Measurements from ENCODE around the gene L3MBTL1.

Gene L3MBTL1

DNA sequence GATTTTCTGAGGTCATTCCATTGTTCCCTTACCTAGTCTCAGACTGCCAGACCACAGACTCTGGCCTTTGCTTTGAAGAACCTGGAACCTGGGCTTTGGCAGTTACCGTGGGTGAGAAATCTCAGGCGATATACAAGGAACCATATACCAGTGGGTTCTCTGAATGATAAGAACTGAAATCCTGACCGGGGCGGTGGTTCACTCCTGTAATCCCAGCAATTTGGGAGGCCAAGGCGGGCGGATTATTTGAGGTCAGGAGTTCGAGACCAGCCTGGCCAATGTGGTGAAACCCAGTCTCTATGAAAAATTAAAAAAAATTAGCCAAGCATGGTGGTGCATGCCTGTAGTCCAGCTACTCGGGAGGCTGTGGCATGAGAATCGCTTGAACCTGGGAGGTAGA lies 37.0 kb downstream of the L3MBTL1 start:
- TF ChIP-seq, protein P1, sequence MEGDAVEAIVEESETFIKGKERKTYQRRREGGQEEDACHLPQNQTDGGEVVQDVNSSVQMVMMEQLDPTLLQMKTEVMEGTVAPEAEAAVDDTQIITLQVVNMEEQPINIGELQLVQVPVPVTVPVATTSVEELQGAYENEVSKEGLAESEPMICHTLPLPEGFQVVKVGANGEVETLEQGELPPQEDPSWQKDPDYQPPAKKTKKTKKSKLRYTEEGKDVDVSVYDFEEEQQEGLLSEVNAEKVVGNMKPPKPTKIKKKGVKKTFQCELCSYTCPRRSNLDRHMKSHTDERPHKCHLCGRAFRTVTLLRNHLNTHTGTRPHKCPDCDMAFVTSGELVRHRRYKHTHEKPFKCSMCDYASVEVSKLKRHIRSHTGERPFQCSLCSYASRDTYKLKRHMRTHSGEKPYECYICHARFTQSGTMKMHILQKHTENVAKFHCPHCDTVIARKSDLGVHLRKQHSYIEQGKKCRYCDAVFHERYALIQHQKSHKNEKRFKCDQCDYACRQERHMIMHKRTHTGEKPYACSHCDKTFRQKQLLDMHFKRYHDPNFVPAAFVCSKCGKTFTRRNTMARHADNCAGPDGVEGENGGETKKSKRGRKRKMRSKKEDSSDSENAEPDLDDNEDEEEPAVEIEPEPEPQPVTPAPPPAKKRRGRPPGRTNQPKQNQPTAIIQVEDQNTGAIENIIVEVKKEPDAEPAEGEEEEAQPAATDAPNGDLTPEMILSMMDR (IDR thresholded peaks at IDR 0.05): no peak

- TF ChIP-seq, protein P1 (IDR thresholded peaks at IDR 0.05): no peak
Measured at GRCh38 chr20:43545837-43546578, 38.5 kb downstream of the L3MBTL1 start.

DNA sequence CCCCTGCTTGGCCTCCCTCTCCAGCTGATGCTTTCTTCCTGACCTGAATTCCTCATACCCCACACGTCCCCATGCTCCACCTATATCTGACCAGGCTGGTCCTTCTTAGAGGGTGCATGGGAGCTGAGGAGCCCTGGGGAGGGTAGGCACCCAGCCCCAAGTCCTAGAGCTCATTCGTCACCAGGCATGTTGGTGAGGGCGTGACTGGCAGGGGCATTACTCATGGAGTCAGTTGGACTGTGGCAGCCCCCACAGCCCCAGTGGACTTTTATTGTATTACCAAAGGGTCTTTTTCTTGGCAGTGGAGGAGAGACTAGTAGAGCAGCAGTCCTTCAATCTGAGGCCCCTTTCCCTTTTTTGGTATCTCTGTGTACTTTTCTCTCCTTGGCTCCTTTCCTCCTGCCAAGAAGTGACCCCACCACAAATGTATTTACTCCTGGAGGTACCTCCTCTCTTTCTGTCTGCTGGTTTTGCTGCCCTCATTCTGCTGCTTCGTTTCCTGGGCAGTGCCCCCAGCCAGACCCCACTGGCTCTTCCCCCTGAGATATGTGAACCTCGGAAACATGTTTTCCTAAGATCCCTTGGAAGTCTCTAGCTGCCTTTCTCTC lies 40.9 kb downstream of the L3MBTL1 start:
- TF ChIP-seq, protein P1 (IDR thresholded peaks at IDR 0.05): no peak

DNA sequence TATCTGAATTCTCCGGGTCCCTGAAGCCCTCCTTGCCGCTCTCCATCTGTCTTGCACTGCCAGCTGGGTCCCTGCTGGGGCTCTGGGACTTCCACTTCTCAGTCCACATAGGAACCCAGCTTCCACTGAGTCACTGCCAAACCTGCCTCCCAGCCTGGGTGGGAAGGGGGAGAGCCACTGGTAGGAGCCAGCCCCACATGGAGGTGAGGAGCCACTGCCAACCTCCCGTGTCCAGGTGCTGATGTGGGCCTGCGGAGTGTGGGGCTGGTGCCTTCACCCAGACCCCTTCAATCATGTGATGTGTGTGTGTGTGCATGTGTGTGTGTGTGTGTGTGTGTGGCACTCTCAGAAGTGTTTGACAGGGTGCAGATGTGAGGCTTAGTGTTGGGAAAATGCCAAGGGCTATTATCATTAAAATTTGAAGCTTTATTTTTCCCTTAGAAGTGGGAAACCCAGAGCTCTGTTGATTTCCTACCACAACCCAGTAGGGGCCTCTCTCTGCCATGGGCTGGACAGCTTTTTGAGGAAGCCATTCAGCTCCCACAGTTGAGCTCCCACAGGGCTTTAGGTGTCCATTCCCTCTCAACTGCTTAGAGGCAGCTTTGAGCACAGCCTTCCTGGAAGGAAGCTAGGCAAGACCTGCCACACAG lies 42.0 kb downstream of the L3MBTL1 start:
- TF ChIP-seq, protein P1 (IDR thresholded peaks at IDR 0.05): no peak

- TF ChIP-seq, protein P1 (IDR thresholded peaks at IDR 0.05): no peak
Measured at GRCh38 chr20:43550456-43550855, 43.0 kb downstream of the L3MBTL1 start.

DNA sequence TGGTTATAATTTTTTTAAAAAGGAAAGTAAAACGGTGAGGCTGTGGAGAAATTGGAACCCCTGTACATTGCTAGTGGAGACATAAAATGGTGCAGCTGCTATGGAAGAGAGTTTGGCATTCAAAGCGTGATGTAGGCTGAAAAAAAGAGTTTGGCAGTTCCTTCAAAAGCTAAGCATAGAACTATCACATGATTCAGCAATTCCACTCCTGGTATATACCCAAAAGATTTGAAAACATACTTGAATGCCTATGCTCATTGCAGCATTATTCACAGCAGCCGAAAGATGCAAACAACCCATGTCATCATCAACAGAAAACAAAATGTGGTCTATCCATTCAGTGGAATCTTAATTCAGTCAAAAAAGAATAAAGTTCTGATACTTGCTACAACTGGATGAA lies 46.9 kb downstream of the L3MBTL1 start:
- TF ChIP-seq, protein P1 (IDR thresholded peaks at IDR 0.05): no peak

GRCh38 chr20:43558412-43559146 lies 51.1 kb downstream of the L3MBTL1 start, which contains the start of gene SGK2:
Gene SGK2, plus strand, starts transcription at chr20:43559027. Its CDS starts 7,469 bp downstream, at chr20:43566496.
- TF ChIP-seq, protein P1 (IDR thresholded peaks at IDR 0.05): no peak

All from LNCAP (cell line).